Fibroblast of skin of abdomen (primary cell): ENCODE measurements around the gene PDHA1.

Experiments
- DNase-seq: peaks from one replicate; pipeline ENCODE4 v3.0.0-alpha.2; 2013

The PDHA1 gene

GRCh38 chrX:19377799-19378198, 34.1 kb downstream of the PDHA1 start:
- no peak for DNase-seq

- no peak for DNase-seq
Measured at GRCh38 chrX:19381326-19381725, 37.6 kb downstream of the PDHA1 start.

- peak; percentile 12 for DNase-seq
Measured at GRCh38 chrX:19382555-19383145, 38.9 kb downstream of the PDHA1 start.

GRCh38 chrX:19386679-19387078, 43.0 kb downstream of the PDHA1 start:
- DNase-seq, result no peak

GRCh38 chrX:19388064-19388679, 44.4 kb downstream of the PDHA1 start:
- DNase-seq, result no peak

GRCh38 chrX:19388741-19389140, 45.0 kb downstream of the PDHA1 start:
- no peak for DNase-seq

- no peak for DNase-seq
Measured at GRCh38 chrX:19389227-19389845, 45.6 kb downstream of the PDHA1 start.

GRCh38 chrX:19392078-19392477, 48.4 kb downstream of the PDHA1 start:
- no peak for DNase-seq

GRCh38 chrX:19392703-19393102, 49.0 kb downstream of the PDHA1 start:
- no peak for DNase-seq

- no peak for DNase-seq
Measured at GRCh38 chrX:19403696-19404095, 60.0 kb downstream of the PDHA1 start.

- DNase-seq, result no peak
Measured at GRCh38 chrX:19410259-19410658, 66.5 kb downstream of the PDHA1 start.
